HG02588 (cell line): ENCODE results near the gene PHLPP1.
"Not testable (repeated sequence)": the region's sequence is repeated elsewhere in the genome, so short reads cannot be mapped to it uniquely, and the experiment has no call there.

ENCODE experiments used
- ATAC-seq: cut with Tn5 transposase; IDR thresholded peaks from one replicate; pipeline ENCODE4 v1.9.1; 2021; ENCODE audit warnings: mild to moderate bottlenecking, moderate library complexity; ENCODE audit not compliant: unreplicated experiment

PHLPP1 gene

DNA sequence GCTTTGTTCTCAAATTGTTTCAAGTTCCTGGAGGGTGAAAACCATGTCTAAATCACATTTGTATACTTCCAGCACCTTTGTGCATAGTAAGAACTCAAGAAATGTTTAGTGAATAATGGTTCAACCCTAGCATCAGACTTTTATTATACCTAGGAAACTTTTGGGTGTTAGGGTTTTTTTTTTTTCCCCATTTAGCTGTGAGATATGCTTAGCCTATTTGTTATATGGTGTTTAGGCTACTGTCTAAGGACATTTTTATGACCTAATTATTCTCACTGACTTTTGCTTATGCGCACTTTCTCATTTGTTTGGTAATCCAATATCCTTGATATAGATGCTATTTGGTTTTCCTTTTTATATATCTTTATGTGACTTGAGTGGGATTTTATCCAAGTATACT, 164.7 kb downstream of the PHLPP1 start:
- ATAC-seq, result no peak

DNA sequence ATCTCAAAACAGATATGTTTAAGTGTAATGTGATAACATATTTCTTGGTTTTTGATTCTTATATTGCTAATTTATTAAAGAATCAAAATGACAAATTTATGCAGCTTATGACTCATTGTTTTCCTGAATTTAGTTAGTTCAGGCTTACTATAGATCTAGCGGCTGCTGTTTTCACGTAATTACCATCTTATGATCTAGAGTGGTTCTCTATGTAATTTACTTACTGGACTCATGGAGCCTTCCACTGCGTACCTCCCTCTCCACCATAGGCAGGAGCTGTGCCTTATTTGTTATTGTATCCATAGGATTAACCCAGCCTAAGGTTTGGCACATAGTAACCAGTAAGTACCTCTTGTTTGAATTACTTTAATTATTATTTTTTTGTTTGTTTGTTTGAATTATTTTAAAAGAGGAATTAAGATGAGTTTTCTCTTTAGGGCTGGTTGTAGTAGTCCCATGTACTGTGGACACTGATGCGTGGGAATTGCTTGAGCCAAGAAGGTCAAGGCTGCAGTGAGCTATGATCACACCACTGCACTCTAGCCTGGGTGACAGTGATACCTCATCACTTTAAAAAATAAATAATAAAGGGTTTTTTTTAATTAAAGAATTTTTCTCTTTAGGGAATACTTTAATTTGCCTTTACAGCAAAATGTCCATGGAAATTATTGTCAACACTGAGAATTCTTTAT, 165.5 kb downstream of the PHLPP1 start:
- ATAC-seq, result no peak

DNA sequence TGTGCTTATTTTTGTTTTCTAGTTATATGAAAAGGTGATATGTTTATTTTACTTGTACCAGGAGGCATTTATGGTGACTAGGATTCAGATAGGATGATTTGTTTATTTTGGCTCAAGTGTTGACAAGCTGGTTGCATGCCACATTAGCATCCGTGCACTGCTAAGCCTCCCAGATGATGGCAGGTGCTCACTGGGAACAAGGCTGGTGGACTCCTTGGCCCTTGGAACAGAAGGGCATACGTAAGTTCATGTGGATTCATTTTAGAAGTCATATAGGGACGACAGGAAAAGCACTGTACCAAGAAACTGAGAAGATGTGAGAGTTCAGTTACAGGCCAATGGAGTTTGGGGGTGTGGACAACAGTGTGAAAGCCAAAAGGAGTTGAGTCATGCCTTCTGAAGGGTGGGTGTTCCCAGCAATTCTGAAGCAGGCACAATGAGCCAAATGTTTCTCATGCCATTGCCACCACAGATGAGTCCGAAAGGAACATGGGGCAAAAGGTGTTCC, 166.2 kb downstream of the PHLPP1 start:
- ATAC-seq, result no peak

DNA sequence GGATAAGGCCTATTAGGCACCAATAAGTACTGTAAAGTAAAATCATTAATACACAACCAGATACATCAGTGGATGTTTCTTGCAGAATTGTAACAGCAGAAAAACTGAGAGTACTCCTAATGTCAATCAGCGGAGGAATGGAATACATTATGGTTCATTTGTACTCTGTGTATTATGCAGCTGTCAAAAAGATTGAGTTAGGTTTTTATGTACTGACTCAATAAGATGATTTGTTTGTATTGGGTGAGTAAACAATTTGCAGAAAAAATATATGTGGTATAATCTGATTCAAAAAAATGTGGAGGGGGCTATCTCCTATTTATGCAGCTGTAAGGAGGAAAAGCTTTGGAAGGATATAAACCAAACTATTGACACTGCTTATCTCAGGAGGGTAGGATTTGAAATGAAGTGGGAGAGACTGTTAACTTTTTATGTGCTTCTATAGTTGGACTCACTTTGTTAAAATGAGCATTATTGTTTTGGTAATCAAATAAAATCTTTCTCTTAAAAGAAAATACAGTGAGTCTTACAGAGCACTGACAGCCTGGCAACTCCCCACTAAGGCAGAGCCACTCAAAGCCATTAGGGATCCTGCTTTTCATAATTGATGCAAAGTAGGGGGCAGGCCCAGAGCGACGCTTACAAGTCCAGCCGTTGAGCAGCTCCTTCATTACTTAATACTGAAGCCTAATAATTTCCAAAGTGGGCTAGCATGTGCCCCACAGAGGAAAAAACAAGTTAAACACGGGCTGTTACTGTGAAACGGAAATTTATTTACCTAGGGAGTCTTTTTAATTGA, 168.8 kb downstream of the PHLPP1 start:
- ATAC-seq, result no peak

DNA sequence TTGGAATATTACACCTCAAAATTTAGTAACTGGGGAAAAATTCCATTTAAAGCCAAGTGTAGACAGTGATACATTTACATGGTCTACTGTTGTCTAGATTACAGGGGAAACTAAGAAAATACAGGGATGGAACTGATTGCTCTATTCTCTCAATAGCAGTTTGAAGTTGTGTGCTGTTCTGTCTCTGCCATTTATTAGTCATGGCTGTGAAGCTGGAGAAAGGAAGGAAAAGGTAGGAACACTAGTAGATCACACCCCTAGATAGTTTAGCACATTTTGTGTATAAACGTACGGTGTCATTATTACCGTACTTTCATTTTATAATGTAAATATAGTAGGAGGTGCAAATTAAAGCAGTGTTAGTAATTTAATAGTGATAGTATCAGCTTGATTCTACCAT, 170.5 kb downstream of the PHLPP1 start:
- no peak for ATAC-seq

DNA sequence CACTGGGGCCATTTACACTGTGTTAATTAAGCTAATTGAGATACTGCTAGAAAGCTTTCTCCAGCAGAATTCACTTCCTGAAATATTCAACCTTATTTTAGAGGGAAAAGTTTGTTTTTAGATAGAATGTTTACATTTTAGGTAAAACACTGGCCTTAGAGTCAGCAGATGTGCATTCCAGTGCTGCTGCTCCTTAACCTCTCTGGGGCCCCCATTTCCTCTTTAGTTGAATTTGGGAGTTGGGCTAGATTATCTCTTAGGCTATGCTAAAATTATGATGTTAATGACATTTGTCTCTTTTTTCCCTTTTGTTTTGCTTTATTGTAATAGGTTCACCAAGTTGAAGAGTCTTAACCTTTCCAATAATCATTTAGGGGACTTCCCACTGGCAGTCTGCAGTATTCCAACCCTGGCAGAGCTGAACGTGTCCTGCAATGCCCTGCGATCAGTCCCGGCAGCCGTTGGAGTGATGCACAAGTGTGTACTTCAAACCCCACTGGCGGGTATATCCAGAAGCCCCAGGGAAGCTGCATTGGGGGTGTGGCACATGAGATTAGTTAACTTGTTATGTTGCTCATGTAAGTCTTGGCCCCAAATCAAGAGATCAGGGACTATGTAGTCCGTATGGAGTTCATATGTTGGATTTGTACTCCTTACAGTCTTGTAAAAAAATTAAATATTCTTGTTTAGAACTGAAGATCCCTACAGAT, 179.5 kb downstream of the PHLPP1 start:
- no peak for ATAC-seq

DNA sequence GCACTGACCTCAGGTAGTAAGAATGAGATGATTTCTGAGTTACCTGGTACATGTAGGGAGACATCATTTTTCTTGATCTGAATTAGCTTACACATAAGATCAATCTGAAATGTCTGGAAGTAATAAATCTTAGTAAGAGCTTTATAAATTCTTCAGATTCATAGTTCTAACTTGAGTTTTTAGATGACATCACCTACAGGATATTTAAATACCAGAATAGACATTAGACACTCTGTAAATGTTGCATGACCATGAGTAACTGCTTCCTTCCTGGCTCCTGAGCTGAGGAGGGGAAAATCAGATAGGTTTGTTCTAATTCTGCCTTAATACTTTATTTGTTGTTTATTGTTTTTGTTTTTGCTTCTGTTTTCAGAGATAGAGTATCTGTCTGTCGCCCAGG, 181.8 kb downstream of the PHLPP1 start:
- no peak for ATAC-seq

DNA sequence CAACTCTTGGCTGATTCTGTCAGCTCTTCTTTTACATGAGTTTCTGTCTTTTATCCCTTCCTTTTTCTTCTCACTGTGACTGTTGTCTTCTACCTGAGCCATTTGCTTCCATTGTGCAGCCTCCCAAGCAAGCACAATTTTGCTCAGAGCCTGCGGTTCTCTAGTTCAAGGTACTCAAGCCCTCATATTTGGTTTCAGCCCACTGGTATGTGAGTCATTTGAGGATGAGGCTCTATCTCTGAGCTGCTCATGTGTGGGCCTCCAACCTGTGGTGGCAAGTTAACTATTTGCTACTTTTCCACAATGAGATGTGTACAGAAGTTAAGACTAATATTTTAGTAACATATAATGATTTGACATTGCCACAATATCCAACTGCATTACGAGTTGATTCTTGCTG, 183.0 kb downstream of the PHLPP1 start:
- ATAC-seq, result peak; percentile 93

DNA sequence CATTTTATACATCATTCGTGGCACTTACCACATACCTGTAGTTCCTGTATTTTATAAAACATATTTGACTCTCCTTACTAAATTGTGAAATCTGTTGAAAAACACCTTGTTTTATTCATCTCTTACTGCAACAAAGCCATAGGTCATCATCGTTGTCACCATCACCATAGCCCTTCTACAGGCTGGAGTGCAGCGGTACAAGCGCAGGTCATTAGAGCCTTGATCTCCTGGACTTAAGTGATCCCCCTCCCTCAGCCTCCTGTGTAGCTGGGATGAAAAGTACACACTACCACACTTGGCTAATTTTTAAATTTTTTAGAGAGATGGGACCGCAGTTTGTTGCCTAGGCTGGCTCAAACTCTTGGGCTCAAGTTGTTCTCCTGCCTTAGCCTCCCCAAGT, 184.2 kb downstream of the PHLPP1 start:
- no peak for ATAC-seq

DNA sequence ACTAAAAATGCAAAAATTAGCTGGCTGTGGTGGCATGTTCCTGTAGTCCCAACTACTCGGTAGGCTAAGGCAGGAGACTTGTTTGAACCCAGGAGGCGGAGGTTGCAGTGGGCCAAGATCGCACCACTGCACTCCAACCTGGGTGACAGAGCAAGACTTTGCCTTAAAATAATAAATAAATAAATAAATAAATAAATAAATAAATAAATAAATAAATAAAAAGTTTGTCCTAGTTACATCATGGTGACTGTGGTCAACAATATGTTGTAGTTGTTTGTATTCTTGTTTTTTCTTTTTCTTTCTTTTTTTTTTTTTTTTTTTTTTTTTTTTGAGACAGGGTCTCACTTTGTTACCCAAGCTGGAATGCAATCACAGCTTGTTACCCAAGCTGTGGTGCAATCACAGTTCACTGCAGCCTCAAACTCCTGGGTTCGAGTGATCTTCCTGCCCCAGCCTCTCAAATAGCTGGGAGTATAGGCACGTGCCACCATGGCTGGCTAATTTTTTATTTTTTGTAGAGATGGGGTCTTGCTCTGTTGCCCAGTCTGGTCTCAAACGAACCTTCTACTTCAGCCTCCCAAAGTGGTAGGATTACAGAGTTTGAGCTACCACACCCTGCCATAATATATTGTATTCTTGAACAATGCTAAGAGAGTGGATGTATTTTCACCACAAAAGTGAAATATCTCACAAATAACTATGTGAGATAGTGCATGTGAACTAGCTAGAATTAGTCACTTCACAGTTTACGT, 185.0 kb downstream of the PHLPP1 start:
- ATAC-seq, result no peak

DNA sequence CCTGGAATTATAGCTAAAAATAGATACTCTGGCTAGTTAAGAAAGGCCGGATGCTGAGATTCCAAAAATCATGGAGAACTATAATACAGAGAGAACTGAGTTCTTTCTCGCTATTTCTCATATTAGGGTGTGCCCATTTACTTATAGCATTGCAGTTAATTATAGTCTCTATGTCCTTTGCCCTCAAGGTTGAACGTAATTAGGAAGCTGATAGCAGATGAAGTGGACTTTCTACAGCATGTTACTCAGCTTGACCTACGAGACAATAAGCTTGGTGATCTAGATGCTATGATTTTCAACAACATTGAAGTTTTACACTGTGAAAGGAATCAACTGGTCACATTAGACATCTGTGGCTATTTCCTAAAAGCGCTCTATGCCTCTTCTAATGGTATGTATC, 187.4 kb downstream of the PHLPP1 start:
- no peak for ATAC-seq

DNA sequence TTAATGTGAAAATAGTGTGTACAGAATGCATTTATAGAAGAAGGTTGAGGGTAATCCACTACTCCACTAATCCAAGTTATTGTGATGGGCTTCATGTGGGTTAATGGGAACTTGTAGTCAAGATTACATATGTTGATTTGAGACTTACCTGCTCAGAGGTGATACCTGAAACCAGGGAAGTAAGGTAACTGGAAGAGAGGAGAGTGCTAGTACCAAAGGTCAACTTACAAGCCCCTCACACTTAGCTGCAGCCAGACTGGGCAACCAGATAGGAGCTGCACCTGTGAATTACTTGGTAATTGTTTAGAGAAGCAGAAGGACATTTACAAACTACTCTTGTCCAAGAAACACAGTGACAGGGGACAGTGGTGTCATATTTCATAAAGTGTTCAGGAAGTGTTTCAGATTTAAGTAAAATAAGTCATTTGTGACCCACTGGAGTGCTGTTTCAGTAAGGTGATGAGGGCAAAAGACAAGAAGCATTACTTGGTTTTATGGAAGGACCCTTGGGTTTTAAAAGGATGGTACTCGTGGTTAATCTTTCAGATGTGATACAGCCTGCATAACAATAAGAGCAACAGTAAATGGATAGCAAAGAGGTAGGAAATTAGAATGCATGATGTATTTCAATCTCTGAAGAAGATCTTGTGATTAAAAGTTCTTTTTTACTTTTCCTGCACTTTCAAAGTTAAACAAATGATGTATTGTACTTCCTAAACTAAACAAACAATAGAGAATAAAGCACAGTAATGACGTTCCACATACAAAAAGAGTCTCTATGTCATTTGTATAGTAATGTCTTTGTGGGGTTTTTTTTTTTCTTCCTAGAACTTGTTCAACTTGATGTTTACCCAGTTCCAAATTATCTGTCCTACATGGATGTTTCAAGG, 189.3 kb downstream of the PHLPP1 start:
- no peak for ATAC-seq

DNA sequence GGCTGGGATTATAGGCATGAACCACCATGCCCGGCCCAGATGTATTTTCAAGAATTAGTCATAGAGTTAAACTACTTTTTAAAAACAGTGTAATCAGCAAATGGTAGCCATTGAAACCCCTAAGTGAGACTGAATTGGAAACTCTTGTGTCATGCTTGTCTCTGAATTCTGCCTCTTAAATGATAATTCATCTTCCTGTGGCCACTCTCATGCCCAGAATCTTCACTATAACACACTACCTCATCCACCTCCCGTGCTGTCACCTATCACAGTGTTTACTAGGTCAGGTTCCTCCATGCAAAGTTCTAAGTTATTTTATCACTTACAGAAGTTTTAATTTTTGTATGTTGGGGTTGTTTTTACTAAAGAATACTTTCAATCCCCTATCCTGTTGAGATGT, 197.5 kb downstream of the PHLPP1 start:
- ATAC-seq, result no peak

DNA sequence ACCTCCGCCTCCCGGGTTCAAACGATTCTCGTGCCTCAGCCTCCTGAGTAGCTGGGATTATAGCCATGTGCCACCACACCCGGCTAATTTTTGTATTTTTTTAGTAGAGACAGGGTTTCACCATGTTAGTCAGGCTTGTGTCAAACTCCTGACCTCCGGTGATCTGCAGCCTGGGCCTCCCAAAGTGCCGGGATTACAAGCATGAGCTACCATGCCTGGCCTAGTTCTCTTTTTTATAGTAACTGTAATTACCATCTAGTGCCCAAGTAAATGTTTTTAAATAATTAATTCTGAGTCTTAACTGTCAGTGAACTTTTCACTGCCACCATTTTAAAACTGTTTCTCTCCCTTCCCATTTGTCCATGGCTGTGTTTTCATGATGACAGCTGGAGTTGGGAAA, 198.5 kb downstream of the PHLPP1 start:
- ATAC-seq, result not testable (repeated sequence)

DNA sequence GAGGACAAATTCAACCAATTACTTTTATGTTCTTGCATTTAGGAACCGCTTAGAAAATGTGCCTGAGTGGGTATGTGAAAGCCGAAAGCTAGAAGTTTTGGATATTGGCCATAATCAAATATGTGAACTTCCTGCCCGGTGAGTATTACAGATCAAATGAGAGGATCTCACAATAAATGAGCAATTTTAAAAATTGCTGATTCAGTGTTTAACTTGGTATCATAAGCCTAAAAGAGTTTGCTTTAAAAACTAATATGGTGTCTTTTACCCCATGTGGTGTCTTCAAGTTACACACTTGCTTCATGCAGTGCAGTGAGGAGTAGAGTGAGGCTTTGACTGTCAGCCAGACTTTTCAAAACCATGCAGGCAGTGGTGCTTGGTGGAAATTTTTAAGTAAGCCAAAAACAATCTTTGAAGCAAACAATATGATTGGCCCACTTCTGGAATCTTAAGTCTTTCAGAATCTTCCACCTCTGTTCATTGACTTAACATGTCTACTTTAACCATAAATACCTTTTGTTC, 199.6 kb downstream of the PHLPP1 start:
- ATAC-seq, result no peak

DNA sequence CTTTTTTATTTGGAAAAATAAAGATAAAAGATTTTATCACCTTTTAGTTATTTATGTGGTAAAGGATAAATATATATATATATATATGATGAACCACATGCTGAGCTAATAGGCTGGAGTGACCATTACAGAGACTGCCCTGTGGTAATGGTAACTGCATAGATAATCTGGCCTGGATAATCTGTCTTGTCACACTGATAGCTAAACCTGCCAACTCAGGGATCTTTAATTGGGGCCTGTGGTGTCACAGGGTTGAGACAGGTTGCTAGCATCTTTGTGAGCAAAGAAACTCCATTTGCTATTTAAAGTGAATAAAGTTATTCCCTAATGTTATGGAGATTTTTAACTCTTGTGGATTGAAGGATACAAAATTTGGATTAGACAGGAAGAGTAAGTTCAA, 203.0 kb downstream of the PHLPP1 start:
- no peak for ATAC-seq

DNA sequence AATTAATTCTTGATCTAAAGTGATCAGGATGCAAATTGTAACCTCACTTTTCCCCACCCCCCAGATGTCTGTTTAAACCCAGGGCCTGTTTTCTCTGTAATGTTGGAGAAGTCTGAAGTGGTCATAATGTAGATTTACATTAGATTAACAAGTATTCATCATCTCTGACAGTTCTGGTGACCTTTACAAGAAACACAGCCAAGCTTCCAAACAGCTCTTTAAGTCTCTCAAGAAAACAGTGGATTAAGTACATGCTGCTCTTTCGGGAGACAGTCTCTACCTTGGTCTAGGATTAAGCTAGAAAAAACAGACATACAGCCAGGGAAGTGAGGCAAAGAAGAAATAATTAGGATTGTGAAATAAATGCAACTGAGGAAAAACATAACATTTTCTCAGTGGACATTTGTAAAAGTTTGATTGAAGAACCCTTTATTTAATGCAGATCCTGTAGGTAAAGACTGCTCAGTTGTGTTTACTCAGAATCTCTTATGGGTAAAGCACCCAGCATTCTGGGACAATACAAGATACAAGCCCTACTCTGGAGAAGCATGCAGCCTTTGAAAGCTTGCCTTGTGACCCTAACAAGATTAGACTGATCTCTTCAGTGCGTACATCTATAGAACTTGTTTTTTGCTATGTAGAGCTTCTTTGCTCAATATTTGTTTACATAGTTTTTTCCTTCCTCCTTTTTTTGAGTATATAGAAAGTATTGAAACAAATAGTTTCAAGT, 203.9 kb downstream of the PHLPP1 start:
- no peak for ATAC-seq

DNA sequence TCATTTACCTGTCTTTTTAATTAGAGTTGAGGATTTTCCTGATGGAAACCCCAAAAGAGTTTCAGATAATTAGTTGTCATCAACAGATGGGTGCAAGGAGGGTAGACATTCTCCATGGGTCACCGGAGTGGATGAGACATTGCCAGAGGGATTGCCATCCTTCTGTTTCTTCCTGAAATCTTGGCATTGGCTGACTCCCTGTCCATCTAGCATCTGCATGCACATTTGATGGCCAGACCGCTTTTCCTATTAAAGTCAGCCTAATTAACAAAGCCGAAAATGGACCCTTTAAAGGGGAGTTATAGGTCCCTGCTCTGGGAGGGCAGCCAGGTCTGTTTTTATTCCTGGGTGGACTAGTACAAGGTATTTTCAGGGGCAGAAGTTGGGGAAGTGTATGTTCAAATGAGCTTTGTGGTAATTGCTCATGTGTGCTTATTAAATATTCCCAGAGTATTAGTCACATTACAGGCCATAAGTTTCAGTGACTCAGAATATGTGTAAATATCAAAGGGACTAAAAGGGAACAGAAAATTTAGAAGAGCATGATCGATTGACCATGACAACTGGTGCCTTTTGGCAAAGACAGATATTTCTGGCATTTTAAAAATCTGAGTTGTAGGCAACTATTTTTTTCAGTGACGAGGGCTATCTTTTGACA, 209.8 kb downstream of the PHLPP1 start:
- no peak for ATAC-seq

DNA sequence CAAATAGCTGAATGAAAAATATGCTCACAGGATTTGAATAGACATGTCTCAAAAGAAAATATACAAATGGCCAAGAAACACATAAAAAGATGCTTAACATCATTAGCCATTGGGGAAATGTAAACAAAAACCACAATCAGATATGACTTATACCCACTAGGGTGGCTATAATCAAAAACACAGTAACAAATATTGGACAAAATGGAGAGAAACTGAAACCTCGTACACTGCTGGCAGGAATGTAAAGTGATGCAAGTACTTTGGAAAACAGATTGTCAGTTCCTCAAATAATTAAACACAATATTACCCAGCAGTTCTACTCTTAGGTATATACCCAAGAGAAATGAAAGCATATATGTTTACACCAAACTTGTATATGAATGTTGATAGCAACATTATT, 213.0 kb downstream of the PHLPP1 start:
- ATAC-seq, result no peak
